DND-41 (cell line): ENCODE data around the gene IPO11.

Experiments
- ATAC-seq: fragments of 200-7000 bp; cut with Tn5 transposase; 3 replicates; pipeline ENCODE4 v1.9.1; 2021; ENCODE audit warnings: low read depth; ENCODE audit not compliant: insufficient read depth
- DNase-seq: peaks from one replicate; pipeline ENCODE4 v3.0.0-alpha.2; 2020
- H2AFZ ChIP-seq: 2 replicates; pipeline ENCODE4 v1.6.0; 2012; ENCODE audit warnings: low read depth, low read length
- H3K27ac ChIP-seq: 2 replicates; pipeline ENCODE4 v1.5.1; 2012; ENCODE audit warnings: low read length, inconsistent platforms
- H3K27me3 ChIP-seq: fragments of 200-600 bp; sonication (generic); 2 replicates; pipeline ENCODE4 v1.6.0; 2012; ENCODE audit warnings: low read length, mild to moderate bottlenecking, inconsistent platforms; ENCODE audit not compliant: insufficient read depth, poor library complexity
- H3K36me3 ChIP-seq: 2 replicates; pipeline ENCODE4 v1.5.1; 2012; ENCODE audit warnings: low read length, inconsistent platforms; ENCODE audit not compliant: insufficient read depth
- H3K4me1 ChIP-seq: 2 replicates; pipeline ENCODE4 v1.5.1; 2012; ENCODE audit warnings: mild to moderate bottlenecking, low read length; ENCODE audit not compliant: insufficient read depth
- H3K4me2 ChIP-seq: 2 replicates; pipeline ENCODE4 v1.6.0; 2012; ENCODE audit warnings: mild to moderate bottlenecking, moderate library complexity, low read length, inconsistent platforms; ENCODE audit not compliant: insufficient read depth
- H3K4me3 ChIP-seq, 2 experiments: fragments of 200-600 bp in 1 of 2; shearing (Covaris generic) in 1 of 2; 2 replicates each; pipeline ENCODE4 v1.5.1; 2012 to 2016; ENCODE audit warnings: inconsistent platforms in 2 of 2, low read length in 2 of 2, mild to moderate bottlenecking in 2 of 2, low read depth in 1 of 2, moderate library complexity in 1 of 2
- H3K79me2 ChIP-seq: 2 replicates; pipeline ENCODE4 v1.6.0; 2012; ENCODE audit warnings: low read length, inconsistent platforms; ENCODE audit not compliant: insufficient read depth
- H3K9ac ChIP-seq: 2 replicates; pipeline ENCODE4 v1.6.0; 2012; ENCODE audit warnings: low read depth, mild to moderate bottlenecking, inconsistent platforms, low read length, moderate library complexity
- H3K9me3 ChIP-seq: 2 replicates; pipeline ENCODE4 v1.5.1; 2012; ENCODE audit warnings: low read length, moderate library complexity, mild to moderate bottlenecking, inconsistent platforms; ENCODE audit not compliant: insufficient read depth, severe bottlenecking
- H4K20me1 ChIP-seq: 2 replicates; pipeline ENCODE4 v1.6.0; 2012; ENCODE audit warnings: low read length; ENCODE audit not compliant: insufficient read depth
- EZH2 ChIP-seq: IDR thresholded peaks from 3 replicates; pipeline ENCODE4 v1.6.1; 2012; ENCODE audit warnings: borderline replicate concordance, low read depth, mild to moderate bottlenecking, moderate library complexity, low read length, inconsistent platforms; ENCODE audit not compliant: severe bottlenecking
- TF ChIP-seq, protein P1 (sequence below): IDR thresholded peaks from 2 replicates; pipeline ENCODE4 v1.5.1; 2012; ENCODE audit warnings: borderline replicate concordance, low read length, moderate library complexity, mild to moderate bottlenecking; ENCODE audit not compliant: poor library complexity, severe bottlenecking; ENCODE audit errors: extremely low read depth

The IPO11 gene

DNA sequence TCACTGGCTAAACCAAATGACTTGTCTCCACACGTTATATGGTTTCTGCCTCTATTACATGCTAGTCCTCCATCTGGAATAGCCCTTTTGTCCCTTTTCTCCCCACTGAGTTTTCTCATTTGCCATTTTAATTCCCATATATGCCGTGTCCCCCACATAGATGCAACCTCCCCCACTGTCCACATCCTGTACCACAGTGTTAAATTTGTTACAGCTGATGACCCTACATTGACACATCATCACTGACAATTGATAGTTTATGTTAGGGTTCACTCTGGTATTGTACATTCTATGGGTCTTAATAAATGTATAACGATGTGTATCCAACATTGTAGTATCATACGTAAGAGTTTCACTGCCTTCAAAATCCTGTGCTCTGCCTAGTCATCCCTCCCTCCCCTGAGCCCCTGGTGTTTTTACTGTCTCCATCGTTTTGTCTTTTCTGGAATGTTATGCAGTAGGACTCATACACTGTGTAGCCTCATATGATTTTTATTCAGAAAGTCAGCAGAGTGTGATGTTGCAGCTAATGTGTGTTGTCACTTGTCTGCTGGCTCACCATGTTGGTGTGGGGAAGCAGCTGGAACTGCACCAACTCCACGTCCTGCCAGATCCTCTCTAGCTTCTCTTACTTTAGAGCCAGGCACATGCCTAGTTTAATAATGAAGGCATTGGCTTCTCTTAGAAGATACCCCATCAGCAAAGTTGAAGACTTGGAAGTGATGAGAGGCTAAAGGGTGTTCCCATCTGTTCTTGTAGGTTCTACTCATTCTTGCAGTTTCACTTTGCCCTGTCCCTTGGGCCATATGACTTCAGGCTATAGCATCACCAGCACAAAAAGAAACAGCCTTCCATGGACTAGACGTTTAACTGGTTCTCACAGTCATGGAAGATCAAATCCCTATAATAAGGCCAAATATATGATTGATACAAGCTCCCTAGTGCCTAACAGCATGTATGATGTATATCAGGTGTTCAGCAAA is 196.3 kb downstream of the IPO11 start:
- ATAC-seq, result no peak
- H3K9me3 ChIP-seq, result no peaks in the 10 kb centered on the region
- H3K4me1 ChIP-seq, result no peaks in the 10 kb centered on the region
- no peak overlapping the region for H3K27ac ChIP-seq
- DNase-seq, result no peak
- no peaks in the 10 kb centered on the region for H3K79me2 ChIP-seq
- no peaks in the 10 kb centered on the region for H4K20me1 ChIP-seq
- peaks cover 27% of the 10 kb centered on the region; the same call in 1 of the 2 replicates for H3K36me3 ChIP-seq
- H3K4me3 ChIP-seq, result no peak overlapping the region
- no peak overlapping the region for H3K9ac ChIP-seq
- TF ChIP-seq, protein P1, sequence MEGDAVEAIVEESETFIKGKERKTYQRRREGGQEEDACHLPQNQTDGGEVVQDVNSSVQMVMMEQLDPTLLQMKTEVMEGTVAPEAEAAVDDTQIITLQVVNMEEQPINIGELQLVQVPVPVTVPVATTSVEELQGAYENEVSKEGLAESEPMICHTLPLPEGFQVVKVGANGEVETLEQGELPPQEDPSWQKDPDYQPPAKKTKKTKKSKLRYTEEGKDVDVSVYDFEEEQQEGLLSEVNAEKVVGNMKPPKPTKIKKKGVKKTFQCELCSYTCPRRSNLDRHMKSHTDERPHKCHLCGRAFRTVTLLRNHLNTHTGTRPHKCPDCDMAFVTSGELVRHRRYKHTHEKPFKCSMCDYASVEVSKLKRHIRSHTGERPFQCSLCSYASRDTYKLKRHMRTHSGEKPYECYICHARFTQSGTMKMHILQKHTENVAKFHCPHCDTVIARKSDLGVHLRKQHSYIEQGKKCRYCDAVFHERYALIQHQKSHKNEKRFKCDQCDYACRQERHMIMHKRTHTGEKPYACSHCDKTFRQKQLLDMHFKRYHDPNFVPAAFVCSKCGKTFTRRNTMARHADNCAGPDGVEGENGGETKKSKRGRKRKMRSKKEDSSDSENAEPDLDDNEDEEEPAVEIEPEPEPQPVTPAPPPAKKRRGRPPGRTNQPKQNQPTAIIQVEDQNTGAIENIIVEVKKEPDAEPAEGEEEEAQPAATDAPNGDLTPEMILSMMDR, result no peak
- no peak for TF ChIP-seq EZH2
- H3K27me3 ChIP-seq, result no peaks in the 10 kb centered on the region
- H3K4me2 ChIP-seq, result no peak overlapping the region
- no peak overlapping the region for H2AFZ ChIP-seq

DNA sequence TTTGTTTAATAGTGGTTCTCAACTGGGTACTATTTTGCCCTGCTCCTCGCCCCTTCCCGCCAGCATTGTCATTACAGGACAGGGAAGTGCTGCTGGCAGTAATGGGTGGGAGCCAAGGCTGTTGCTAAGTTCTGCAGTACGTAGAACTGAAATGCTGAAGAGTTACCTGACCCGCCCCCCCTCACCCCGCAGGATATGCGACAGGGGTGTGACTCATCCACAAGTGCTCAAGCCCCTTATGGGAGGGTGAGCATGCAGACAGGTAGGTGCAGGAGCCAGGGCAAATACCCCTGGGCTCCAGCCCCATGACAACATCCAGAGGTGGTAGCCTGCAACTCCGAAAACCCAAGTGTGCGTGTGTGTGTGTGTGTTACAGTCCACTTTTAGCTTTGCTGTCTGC is 201.8 kb downstream of the IPO11 start:
- no peaks in the 10 kb centered on the region for H3K4me1 ChIP-seq
- no peak overlapping the region for H3K9ac ChIP-seq
- no peaks in the 10 kb centered on the region for H3K27me3 ChIP-seq
- H3K36me3 ChIP-seq, result peaks cover 23% of the 10 kb centered on the region
- no peak for DNase-seq
- peaks cover 2% of the 10 kb centered on the region for H3K9me3 ChIP-seq
- H3K4me3 ChIP-seq, result no peak overlapping the region
- no peaks in the 10 kb centered on the region for H3K79me2 ChIP-seq
- no peak for ATAC-seq
- H2AFZ ChIP-seq, result no peak overlapping the region
- no peak overlapping the region for H3K27ac ChIP-seq
- no peak overlapping the region for H3K4me2 ChIP-seq
- TF ChIP-seq, protein P1, result no peak
- no peak for TF ChIP-seq EZH2
- H4K20me1 ChIP-seq, result no peaks in the 10 kb centered on the region

DNA sequence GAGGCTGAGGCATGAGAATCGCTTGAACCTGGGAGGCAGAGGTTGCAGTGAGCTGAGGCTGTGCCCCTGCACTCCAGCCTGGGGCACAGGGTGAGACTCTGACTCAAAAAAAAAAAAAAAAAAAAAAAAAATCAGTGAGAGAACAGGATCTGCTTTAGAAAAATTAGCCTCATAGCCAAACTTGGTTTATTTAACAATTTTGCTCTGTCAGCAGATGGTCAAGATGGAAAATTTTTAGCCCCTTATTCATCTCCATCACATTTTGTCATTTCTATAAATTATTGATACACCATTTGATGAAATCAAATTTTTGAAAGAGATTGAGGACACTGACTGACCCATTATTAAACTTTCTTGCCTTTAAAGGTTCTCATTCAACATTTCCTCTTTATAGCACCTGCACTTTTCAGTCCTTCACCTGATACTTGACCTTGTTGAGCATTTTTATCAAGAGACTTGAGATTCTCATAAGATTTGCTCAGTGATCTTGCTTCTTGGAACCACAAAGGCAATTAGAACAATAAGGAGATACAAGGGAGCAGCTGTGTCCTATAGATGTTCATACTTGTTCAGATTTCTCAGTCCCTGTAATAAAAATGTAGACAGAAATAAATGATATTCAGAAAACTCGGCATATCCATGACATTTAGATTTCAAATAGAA is 204.2 kb downstream of the IPO11 start:
- ATAC-seq (no peak), DNase-seq (no peak)
- H3K27ac ChIP-seq, result no peak overlapping the region
- no peak for TF ChIP-seq EZH2
- TF ChIP-seq, protein P1, result no peak
- no peaks in the 10 kb centered on the region for H3K79me2 ChIP-seq
- no peak overlapping the region for H3K4me3 ChIP-seq
- peaks cover 2% of the 10 kb centered on the region for H3K9me3 ChIP-seq
- no peaks in the 10 kb centered on the region for H3K4me1 ChIP-seq
- no peak overlapping the region for H3K4me2 ChIP-seq
- H3K27me3 ChIP-seq, result no peaks in the 10 kb centered on the region
- H4K20me1 ChIP-seq, result no peaks in the 10 kb centered on the region
- H2AFZ ChIP-seq, result no peak overlapping the region
- no peak overlapping the region for H3K9ac ChIP-seq
- peaks cover 18% of the 10 kb centered on the region for H3K36me3 ChIP-seq
